Measurements from ENCODE around the gene PLPP6.
A peak's percentile ranks its signal among the peaks of the same experiment; 100 is the strongest.
"Not testable (repeated sequence)": the region's sequence is repeated elsewhere in the genome, so short reads cannot be mapped to it uniquely, and the experiment has no call there.

Gene PLPP6

GRCh38 chr9:4662108-4662988 is at the start of gene PLPP6:
Gene PLPP6, plus strand, starts transcription at chr9:4662294. Its CDS starts 82 bp downstream, at chr9:4662376.
- peak; percentile 53 for DNase-seq (ENCODE audit: low read depth)

- no peak for DNase-seq (ENCODE audit: low read depth)
Observed at GRCh38 chr9:4614627-4615026, 47.5 kb upstream of the PLPP6 start.

- DNase-seq (ENCODE audit: low read depth) = no peak
Observed at GRCh38 chr9:4615251-4615650, 46.8 kb upstream of the PLPP6 start.

- no peak for DNase-seq (ENCODE audit: low read depth)
Observed at GRCh38 chr9:4615778-4616177, 46.3 kb upstream of the PLPP6 start.

GRCh38 chr9:4617752-4618151 is 44.3 kb upstream of the PLPP6 start:
- DNase-seq (ENCODE audit: low read depth) = no peak

GRCh38 chr9:4618700-4619099 is 43.4 kb upstream of the PLPP6 start:
- DNase-seq (ENCODE audit: low read depth) = no peak

- no peak for DNase-seq (ENCODE audit: low read depth)
Observed at GRCh38 chr9:4620057-4620765, 41.9 kb upstream of the PLPP6 start.

GRCh38 chr9:4620881-4621555 is 41.1 kb upstream of the PLPP6 start:
- no peak for DNase-seq (ENCODE audit: low read depth)

- no peak for DNase-seq (ENCODE audit: low read depth)
Observed at GRCh38 chr9:4622016-4622415, 40.1 kb upstream of the PLPP6 start.

- no peak for DNase-seq (ENCODE audit: low read depth)
Observed at GRCh38 chr9:4630836-4631235, 31.3 kb upstream of the PLPP6 start.

- DNase-seq (ENCODE audit: low read depth) = no peak
Observed at GRCh38 chr9:4638968-4639367, 23.1 kb upstream of the PLPP6 start.

- no peak for DNase-seq (ENCODE audit: low read depth)
Observed at GRCh38 chr9:4639420-4639819, 22.7 kb upstream of the PLPP6 start.

- no peak for DNase-seq (ENCODE audit: low read depth)
Observed at GRCh38 chr9:4640027-4640426, 22.1 kb upstream of the PLPP6 start.

- no peak for DNase-seq (ENCODE audit: low read depth)
Observed at GRCh38 chr9:4642351-4642750, 19.7 kb upstream of the PLPP6 start.

GRCh38 chr9:4654084-4654483 is 8.0 kb upstream of the PLPP6 start:
- DNase-seq (ENCODE audit: low read depth) = no peak

GRCh38 chr9:4654538-4654937 is 7.6 kb upstream of the PLPP6 start:
- no peak for DNase-seq (ENCODE audit: low read depth)

GRCh38 chr9:4656196-4656595 is 5.9 kb upstream of the PLPP6 start:
- DNase-seq (ENCODE audit: low read depth) = not testable (repeated sequence)

GRCh38 chr9:4656621-4657020 is 5.5 kb upstream of the PLPP6 start:
- no peak for DNase-seq (ENCODE audit: low read depth)

- DNase-seq (ENCODE audit: low read depth) = no peak
Observed at GRCh38 chr9:4657426-4658159, 4.5 kb upstream of the PLPP6 start.

GRCh38 chr9:4660665-4661064 is 1.4 kb upstream of the PLPP6 start:
- DNase-seq (ENCODE audit: low read depth) = not testable (repeated sequence)

- no peak for DNase-seq (ENCODE audit: low read depth)
Observed at GRCh38 chr9:4661165-4661564, 929 bp upstream of the PLPP6 start.

GRCh38 chr9:4661611-4662010 is 483 bp upstream of the PLPP6 start:
- DNase-seq (ENCODE audit: low read depth) = no peak
